ENCODE measurements around the gene CREB5.

CREB5 gene

GRCh38 chr7:28645866-28646265 lies 233.5 kb downstream of the CREB5 start:
- DNase-seq (ENCODE audit: low read depth) = no peak

GRCh38 chr7:28646376-28647075 lies 234.2 kb downstream of the CREB5 start:
- no peak for DNase-seq (ENCODE audit: low read depth)

GRCh38 chr7:28647076-28647421 lies 234.7 kb downstream of the CREB5 start:
- DNase-seq (ENCODE audit: low read depth) = no peak

GRCh38 chr7:28649189-28649588 lies 236.9 kb downstream of the CREB5 start:
- no peak for DNase-seq (ENCODE audit: low read depth)

- DNase-seq (ENCODE audit: low read depth) = no peak
These were observed 237.5 kb downstream of the CREB5 start for GRCh38 chr7:28649811-28650210.

GRCh38 chr7:28654110-28654509 lies 241.8 kb downstream of the CREB5 start:
- DNase-seq (ENCODE audit: low read depth) = no peak

- DNase-seq (ENCODE audit: low read depth) = no peak
These were observed 244.2 kb downstream of the CREB5 start for GRCh38 chr7:28656529-28656928.

- no peak for DNase-seq (ENCODE audit: low read depth)
These were observed 246.1 kb downstream of the CREB5 start for GRCh38 chr7:28658381-28658780.

GRCh38 chr7:28660132-28660531 lies 247.8 kb downstream of the CREB5 start:
- DNase-seq (ENCODE audit: low read depth) = no peak

GRCh38 chr7:28661826-28662595 lies 249.7 kb downstream of the CREB5 start:
- no peak for DNase-seq (ENCODE audit: low read depth)

- no peak for DNase-seq (ENCODE audit: low read depth)
These were observed 253.8 kb downstream of the CREB5 start for GRCh38 chr7:28666154-28666553.

GRCh38 chr7:28668085-28668484 lies 255.8 kb downstream of the CREB5 start:
- no peak for DNase-seq (ENCODE audit: low read depth)

- no peak for DNase-seq (ENCODE audit: low read depth)
These were observed 257.0 kb downstream of the CREB5 start for GRCh38 chr7:28669330-28669729.

- DNase-seq (ENCODE audit: low read depth) = no peak
These were observed 259.2 kb downstream of the CREB5 start for GRCh38 chr7:28671526-28671925.

- DNase-seq (ENCODE audit: low read depth) = no peak
These were observed 260.1 kb downstream of the CREB5 start for GRCh38 chr7:28672397-28672797.

GRCh38 chr7:28674359-28674782 lies 262.1 kb downstream of the CREB5 start:
- DNase-seq (ENCODE audit: low read depth) = no peak

- no peak for DNase-seq (ENCODE audit: low read depth)
These were observed 263.1 kb downstream of the CREB5 start for GRCh38 chr7:28675429-28675828.

GRCh38 chr7:28677668-28678067 lies 265.4 kb downstream of the CREB5 start:
- no peak for DNase-seq (ENCODE audit: low read depth)

GRCh38 chr7:28678431-28678965 lies 266.2 kb downstream of the CREB5 start:
- DNase-seq (ENCODE audit: low read depth) = no peak

- DNase-seq (ENCODE audit: low read depth) = no peak
These were observed 269.5 kb downstream of the CREB5 start for GRCh38 chr7:28681693-28682310.

- DNase-seq (ENCODE audit: low read depth) = no peak
These were observed 270.5 kb downstream of the CREB5 start for GRCh38 chr7:28682801-28683200.

- DNase-seq (ENCODE audit: low read depth) = no peak
These were observed 272.4 kb downstream of the CREB5 start for GRCh38 chr7:28684650-28685241.

GRCh38 chr7:28685242-28685643 lies 272.9 kb downstream of the CREB5 start:
- DNase-seq (ENCODE audit: low read depth) = no peak

Data from fibroblast of gingiva (primary cell).